HG02588 (cell line): Measurements from ENCODE around the gene RRP15.
A peak's percentile ranks its signal among the peaks of the same experiment; 100 is the strongest.

Experiments used
- ATAC-seq: cut with Tn5 transposase; IDR thresholded peaks from one replicate; pipeline ENCODE4 v1.9.1; 2021; ENCODE audit warnings: mild to moderate bottlenecking, moderate library complexity; ENCODE audit not compliant: unreplicated experiment

Gene RRP15

GRCh38 chr1:218357211-218357892, 72.3 kb downstream of the RRP15 start:
- no peak for ATAC-seq

GRCh38 chr1:218357893-218358232, 72.8 kb downstream of the RRP15 start:
- no peak for ATAC-seq

- no peak for ATAC-seq
These were observed 76.4 kb downstream of the RRP15 start for GRCh38 chr1:218361298-218362065.

GRCh38 chr1:218362418-218363076, 77.5 kb downstream of the RRP15 start:
- no peak for ATAC-seq

- no peak for ATAC-seq
These were observed 78.0 kb downstream of the RRP15 start for GRCh38 chr1:218363141-218363540.

- no peak for ATAC-seq
These were observed 79.1 kb downstream of the RRP15 start for GRCh38 chr1:218364028-218364710.

- no peak for ATAC-seq
These were observed 80.3 kb downstream of the RRP15 start for GRCh38 chr1:218365226-218365999.

GRCh38 chr1:218366322-218367052, 81.4 kb downstream of the RRP15 start:
- no peak for ATAC-seq

- ATAC-seq: no peak
These were observed 82.0 kb downstream of the RRP15 start for GRCh38 chr1:218367118-218367517.

- no peak for ATAC-seq
These were observed 83.6 kb downstream of the RRP15 start for GRCh38 chr1:218368686-218369085.

GRCh38 chr1:218369688-218370511, 84.8 kb downstream of the RRP15 start:
- no peak for ATAC-seq

- ATAC-seq: no peak
These were observed 87.0 kb downstream of the RRP15 start for GRCh38 chr1:218371927-218372672.

- ATAC-seq: no peak
These were observed 89.6 kb downstream of the RRP15 start for GRCh38 chr1:218374401-218375353.

GRCh38 chr1:218376722-218377121, 91.6 kb downstream of the RRP15 start:
- peak; percentile 23 for ATAC-seq

GRCh38 chr1:218377143-218377660, 92.1 kb downstream of the RRP15 start:
- ATAC-seq: peak; percentile 72

GRCh38 chr1:218380125-218380977, 95.3 kb downstream of the RRP15 start:
- ATAC-seq: no peak
